GM18868 (cell line): ENCODE measurements around the gene ANP32B.

Experiments used
- ATAC-seq: cut with Tn5 transposase; IDR thresholded peaks from one replicate; pipeline ENCODE4 v1.9.1; 2021; ENCODE audit warnings: mild to moderate bottlenecking, moderate library complexity; ENCODE audit not compliant: unreplicated experiment

Gene ANP32B

GRCh38 chr9:98021306-98022040, 38.3 kb downstream of the ANP32B start:
- no peak for ATAC-seq

GRCh38 chr9:98022447-98022846, 39.3 kb downstream of the ANP32B start:
- no peak for ATAC-seq

DNA sequence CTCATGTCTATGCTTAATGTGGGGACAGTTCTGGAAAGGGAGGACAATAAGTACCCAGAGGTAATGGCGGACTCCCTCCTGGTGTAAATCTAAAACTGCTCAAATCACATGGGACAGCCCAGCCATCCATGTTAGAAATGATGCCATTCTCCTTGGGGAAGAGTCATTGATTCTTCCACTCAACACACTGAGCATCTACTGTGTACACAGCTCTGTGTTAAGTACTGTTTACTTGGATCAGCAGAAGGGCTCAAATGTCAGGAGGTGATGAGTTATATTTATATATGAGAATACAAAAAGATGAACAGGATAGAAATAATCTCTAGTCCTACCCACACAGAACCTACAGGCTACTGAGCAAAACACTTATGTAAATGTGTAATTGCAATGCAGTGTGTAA, 41.6 kb downstream of the ANP32B start:
- ATAC-seq, result no peak

DNA sequence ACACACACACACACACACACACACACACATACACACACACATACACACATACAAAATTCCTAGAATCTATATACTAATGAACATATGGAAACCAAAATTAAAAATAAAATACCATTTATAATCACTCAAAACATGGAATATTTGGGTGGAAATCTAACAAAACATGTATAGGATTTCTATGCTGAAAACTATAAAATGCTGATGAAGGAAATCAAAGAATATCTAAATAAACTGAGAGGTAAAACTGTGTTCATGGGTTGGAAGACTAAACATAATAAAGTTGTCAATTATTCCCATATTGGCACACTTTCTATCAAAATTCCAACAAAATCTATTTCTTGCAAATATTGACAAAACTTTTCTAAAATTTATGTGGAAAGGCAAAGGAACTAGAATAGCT, 48.0 kb downstream of the ANP32B start:
- ATAC-seq, result no peak

DNA sequence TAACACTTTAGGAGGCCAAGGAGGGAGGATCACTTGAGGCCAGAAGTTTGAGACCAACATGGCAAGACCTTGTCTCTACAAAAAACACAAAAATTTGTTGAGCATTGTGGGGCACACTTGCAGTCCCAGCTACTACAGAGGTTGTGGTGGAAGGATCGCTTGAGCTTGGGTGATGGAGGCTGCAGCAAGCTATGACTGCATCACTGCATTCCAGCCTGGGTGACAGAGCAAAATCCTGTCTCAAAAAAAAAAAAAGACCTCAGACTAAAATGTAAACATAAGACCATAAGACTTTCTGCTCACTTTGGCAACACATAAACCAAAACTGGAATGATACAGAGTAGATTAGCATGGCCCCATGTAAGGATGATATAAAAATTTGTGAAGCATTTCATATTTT, 48.8 kb downstream of the ANP32B start:
- no peak for ATAC-seq

DNA sequence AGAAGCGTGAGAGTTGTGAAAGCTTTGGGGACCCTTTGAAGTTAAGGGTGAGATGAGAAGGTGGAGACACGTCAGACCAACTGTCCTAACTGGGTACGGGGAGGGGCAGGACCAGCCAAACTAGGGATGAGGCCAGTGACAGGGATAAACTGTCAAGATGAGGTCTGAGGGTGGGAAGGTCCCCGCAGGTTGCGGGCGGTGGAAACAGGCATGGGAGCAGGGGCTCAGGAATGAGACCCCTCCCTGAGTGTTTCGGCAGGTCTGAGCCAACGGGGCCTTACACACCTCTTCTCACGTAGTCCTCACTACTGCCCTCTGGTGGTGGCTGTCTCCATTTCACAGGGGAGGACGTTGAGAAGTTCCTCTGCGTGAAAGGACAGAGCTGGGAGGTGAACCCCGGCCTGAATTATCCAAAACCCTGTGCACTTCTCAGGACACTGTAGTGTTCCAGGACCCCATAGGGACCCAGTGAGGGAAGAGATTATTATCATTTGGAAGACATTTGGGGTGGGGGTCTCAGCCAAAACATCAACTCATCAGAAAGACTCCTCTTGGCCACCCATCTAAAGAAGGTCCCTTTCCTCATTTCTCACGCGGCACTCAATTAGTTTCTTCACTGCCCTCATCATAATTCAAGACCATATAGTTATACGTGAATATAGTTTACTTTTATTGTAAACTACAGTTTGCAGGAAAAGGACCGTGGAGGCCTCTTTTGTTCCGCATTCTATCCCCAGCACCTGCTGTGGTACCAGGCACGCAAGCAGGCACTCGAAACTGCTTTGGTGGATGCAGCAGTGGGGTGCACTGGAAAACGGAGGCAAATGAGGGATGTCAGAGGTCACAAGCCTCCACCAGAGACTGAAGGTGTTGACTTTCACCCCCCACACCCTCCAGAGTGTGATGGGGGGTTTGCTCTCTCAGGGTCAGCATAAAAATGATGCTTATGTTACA, 51.7 kb downstream of the ANP32B start:
- peak; percentile 55 for ATAC-seq

DNA sequence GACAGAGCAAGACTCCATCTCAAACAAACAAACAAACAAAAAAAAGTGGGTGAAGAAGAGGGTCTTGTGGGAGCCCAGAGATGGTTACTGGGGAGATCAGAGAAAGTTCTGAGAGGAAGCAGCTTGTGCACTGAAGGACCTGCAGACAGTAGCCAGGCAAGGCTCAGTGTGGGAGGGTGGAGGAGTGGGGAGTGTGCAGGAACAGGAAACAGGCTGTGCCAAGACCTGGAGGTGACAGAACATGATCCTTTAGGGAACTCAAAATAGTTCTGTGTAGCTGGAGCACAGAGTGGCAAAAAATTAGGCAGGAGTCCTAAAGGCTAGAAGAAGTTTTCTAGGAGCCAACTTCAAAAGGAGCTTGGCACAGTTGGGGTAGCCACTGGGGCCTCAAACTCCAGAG, 54.2 kb downstream of the ANP32B start:
- ATAC-seq, result no peak

DNA sequence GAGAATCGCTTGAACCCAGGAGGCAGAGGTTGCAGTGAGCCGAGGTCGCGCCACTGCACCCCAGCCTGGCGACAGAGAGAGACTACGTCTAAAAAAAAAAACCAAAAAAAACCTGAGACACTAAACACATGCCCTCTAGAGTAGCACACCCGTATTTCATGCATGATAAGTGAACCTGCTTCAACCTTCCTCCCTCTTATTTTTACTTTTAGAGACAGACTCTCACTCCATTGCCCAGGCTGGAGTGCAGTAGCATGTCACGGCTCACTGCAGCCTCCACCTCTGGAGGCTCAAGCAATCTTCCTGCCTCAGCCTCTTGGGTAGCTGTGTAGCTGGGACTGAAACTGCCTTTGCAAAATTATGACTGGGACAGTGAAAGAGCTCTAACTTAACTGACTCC, 55.8 kb downstream of the ANP32B start:
- peak; percentile 31 for ATAC-seq

- ATAC-seq, result peak; percentile 45
Observed at GRCh38 chr9:98039607-98040017, 56.5 kb downstream of the ANP32B start.

- no peak for ATAC-seq
Observed at GRCh38 chr9:98040212-98040611, 57.1 kb downstream of the ANP32B start.

DNA sequence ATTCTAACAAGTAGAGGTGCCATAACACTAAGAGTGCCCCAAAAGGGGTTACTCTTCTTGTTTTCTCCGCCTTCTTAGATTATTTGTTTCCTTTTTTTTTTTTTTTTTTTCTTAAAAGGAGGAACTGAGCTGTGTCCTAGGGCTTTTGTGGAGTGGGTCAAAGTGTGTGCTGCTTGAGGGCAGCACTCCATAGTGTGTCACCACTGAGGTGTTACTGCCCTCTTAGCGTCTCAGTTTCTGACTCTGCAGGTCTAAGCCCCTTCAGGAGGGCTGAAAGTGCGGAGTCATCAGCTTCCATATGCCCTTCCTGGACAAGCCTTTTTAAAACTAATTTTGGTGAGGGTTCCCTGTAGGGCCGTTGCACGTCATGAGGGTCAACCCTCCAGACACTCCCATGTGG, 60.8 kb downstream of the ANP32B start:
- ATAC-seq, result no peak

DNA sequence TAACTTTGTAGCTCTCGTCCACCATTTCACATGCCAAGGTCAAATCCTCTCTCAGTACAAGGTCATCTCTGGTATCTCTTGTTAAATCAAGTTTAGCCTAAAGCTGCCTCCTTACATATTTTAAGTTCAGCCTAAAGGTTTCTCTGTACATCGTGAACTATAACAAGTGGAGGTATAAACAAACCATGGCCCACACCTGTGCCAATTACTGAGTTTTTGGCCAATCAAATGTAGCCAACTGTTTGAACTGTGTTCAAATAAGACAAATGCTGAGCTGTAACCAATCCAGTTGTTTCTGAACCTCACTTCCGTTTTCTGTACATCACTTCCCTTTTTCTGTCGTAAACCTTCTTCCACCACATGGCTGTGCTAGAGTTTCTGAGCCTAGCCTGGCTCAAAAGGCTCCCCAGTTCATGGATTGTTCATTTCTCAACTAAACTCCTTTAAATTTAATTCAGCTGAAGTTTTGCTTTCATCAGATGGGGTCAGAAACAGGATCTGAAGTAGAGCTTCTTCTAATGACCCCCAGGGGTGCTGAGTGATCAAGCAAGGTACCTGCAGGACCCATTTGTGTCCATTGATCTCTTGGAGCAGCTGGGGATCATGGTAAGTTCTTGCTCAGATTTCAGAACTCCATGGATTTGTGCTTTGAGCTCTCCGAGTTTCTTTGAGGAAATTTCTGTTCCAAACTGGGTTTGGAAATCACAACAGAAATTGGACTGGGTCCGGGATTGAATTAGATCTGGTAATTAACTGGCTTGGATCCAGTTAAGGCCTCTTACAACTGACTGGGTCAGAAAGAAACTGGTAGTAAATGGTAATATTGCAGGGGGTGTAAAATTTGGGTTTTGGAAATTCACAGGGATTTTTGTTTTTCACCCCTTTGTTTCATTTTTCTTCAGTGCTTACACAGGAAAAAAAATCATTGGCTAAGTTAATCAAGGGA, 62.4 kb downstream of the ANP32B start:
- ATAC-seq, result peak; percentile 90

DNA sequence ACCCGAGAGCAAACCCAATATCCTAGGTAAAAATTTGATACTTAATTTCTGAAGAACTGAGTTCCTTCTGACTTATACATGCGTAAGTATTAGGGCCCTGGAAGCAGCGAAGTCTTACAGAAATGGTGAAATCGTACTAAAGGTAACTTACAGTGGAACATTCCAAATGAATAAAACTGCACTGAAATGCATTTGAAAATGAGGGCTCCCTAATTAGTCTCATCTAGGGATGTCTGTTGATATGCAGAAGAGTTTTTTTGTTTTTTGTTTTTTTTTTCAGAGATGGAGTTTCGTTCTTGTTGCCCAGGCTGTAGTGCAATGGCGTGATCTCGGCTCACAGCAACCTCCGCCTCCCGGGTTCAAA, 63.0 kb downstream of the ANP32B start:
- ATAC-seq, result no peak

- no peak for ATAC-seq
Observed at GRCh38 chr9:98047002-98047401, 63.9 kb downstream of the ANP32B start.

DNA sequence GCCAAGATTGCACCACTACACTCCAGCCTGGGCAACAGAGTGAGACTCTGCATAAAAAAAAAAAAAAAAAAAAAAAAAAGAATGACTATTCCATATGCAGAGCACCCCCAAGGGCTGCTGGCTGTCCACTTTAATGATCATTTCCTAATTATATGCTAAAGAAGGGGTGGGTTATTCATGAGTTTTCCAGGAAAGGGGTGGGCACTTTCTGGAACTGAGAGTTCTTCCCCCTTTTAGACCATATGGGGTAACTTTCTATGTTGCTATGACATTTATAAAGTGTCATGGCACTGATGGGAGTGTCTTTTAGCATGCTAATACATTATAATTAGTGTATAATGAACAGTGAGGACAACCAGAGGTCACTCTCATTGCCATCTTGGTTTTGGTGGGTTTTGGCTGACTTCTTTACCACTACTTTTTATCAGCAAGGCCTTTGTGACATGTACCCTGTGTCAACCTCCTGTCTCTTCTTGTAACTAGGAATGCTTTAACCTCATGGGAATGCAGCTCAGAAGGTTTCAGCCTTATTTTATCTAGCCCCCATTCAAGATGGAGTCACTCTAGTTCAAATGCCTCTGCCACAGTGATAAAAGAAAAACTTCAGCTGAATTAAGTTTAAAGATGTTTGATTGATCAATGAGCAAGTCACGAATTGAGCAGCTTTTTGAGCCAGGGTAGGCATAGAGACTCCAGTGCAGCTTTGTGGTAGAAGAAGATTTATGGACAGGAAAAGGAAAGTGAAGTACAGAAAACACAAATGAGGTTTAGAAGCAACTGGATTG, 66.3 kb downstream of the ANP32B start:
- ATAC-seq, result no peak

DNA sequence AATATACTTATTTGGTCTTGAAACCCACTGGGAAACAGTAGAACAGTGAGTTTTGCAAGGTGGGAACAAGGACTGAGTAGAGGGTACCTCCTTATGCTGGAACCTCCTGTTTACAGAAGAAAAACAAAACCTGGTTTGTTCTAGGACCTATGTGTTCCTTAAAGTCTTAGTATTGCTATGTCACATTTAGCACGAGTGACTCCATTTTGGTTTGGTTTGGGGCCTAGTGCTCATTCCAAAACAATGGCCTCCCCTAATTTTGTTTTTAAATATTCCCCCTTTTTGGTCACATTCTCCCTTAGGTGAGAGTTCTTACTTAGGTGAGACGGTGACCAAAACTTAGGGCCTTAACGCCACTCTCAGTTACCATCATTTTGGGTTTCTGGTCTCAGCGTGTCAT, 67.2 kb downstream of the ANP32B start:
- ATAC-seq, result no peak

DNA sequence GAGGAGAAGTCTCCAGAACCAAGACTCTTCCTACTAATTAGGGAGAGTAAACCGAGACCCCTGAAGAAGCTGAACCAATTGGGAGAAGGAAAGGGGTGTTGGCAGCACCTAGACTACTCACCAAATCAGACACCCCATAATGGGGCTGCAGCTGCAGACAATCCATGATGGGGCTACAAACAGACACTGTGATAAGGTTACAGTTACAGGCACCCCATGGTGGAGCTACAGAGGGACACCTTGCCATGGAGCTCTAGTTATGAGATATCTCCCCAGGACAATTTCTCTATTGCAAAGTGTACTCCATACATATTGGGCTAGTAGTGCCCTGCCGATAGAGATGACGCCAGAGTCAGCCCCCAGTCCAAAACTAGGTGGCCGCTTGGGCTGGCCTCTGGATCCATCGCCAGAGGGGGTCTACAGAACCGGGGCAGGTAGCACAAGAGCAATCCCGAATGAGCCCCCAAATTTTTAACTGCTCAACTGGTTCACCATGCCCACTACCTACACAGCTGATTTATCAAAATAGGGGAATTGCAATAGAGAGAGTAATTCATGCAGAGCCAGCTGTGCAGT, 71.3 kb downstream of the ANP32B start:
- ATAC-seq, result no peak

DNA sequence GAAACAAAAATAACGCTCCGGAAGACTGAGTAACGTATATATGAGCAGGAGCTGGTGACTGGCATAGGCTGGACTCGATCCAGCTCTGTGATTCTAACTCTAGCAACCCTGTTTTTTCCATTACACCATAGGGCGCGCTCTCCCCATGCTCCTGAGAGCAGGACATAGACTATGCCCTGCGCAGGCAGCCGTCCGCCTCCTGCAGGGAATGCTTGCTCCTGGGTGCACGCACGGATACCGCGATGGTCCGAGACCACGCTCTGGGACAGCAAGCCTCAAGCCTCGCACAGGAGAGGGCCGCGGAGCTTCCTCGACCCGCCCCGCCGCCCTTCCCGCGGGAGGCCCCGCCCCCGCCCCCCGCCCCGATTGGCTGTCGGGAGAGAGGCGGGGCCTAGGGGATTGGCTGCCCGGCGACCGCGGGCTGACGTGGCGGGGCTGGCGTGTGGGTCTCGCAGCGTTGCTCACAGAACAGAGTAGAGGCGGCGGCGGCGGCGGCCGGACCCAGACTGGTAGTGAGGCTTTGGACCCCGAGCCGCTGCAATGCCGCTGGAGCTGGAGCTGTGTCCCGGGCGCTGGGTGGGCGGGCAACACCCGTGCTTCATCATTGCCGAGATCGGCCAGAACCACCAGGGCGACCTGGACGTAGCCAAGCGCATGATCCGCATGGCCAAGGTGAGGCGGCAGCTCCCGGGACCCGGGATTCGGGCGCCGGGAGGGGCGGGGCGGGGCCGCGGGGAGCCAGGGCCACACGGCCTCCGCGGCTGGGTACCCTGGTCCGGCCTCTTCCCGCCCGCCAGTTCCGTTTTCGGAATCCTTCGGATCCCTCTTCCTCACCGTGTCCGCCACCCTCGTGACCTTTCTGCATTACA, 73.4 kb downstream of the ANP32B start, which contains the start of gene NANS:
TSS of gene NANS (plus strand) at position 464 of the 869 bp plus-strand sequence. CDS start at position 541, 77 bp downstream.
- peak; percentile 96 for ATAC-seq
